Neutrophil (primary cell): ENCODE measurements around the gene BCAP31.
A peak's percentile ranks its signal among the peaks of the same experiment; 100 is the strongest.

ENCODE experiments used
- H3K27ac ChIP-seq: fragments of 200-600 bp; sonication (generic); 2 replicates; pipeline ENCODE4 v1.5.1; 2016; ENCODE audit warnings: mild to moderate bottlenecking, moderate library complexity
- H3K27me3 ChIP-seq: fragments of 200-600 bp; sonication (generic); 2 replicates; pipeline ENCODE4 v1.6.0; 2016; ENCODE audit warnings: mild to moderate bottlenecking
- H3K36me3 ChIP-seq: fragments of 200-600 bp; sonication (generic); 2 replicates; pipeline ENCODE4 v1.5.1; 2017
- H3K4me1 ChIP-seq, 2 experiments: fragments of 200-600 bp in 1 of 2; sonication (generic) in 1 of 2; 1 replicate in 1 of 2; 2 replicates in 1 of 2; pipeline versions ENCODE4 v1.5.1 to v1.6.1; 2013 to 2016; ENCODE audit warnings: low read depth in 1 of 2, low read length in 1 of 2, mild to moderate bottlenecking in 1 of 2, moderate library complexity in 1 of 2; ENCODE audit not compliant: control insufficient read depth in 1 of 2, insufficient read depth in 1 of 2
- H3K4me3 ChIP-seq, 2 experiments: fragments of 200-600 bp in 1 of 2; sonication (generic) in 1 of 2; 1 replicate in 1 of 2; 2 replicates in 1 of 2; pipeline ENCODE4 v1.5.1; 2013 to 2016; ENCODE audit warnings: low read depth in 1 of 2, low read length in 1 of 2, mild to moderate bottlenecking in 1 of 2, moderate library complexity in 1 of 2
- H3K9me3 ChIP-seq: fragments of 200-600 bp; sonication (generic); 2 replicates; pipeline ENCODE4 v1.5.1; 2016
- TF ChIP-seq, protein P1 (sequence below): fragments of 200-600 bp; sonication (generic); IDR thresholded peaks from 2 replicates; pipeline ENCODE4 v1.5.1; 2016; ENCODE audit warnings: antibody characterized with exemption

BCAP31 gene

DNA sequence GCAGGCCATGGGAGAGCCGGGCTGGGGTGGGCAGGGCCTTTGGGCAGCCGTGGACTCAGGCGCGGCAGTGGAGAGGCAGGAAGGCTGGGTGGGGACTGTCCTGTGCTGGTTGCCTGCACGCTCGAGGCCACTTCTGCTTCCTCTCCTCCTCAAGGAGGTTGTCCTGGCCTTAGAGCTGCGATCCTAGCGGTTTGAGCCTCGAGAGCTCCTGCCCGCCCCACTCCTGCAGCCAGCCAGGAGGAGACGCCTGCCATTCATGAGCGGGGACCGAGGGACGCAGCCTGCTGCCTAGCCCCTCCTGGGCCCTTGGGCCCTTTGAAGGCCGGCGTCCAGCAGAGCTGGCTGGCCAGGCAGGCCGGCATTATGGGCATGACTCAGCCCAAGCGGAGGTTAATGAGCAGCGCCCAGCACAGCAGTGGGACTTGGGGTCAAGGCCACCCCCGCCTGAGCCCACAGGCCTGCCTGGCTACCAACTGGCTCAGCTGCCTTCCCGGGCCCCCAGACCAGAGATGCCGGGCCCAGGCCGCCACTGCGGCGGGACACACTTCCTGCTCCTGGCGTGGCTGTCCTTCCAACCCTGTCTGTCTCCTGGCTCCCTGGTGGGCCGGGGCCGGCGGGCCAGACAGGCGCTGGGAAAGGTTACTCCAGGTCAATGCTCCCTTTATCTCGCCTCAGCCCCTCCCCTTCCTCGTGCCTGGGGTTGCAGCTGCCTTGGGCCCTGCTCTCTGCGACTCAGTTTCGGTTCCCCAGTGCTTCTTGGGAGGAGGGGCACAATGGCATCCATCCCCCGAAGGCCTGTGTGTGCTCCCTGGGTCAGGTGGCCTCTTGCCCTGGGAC is 2.3 kb upstream of the BCAP31 start:
- Histone ChIP-seq H3K9me3 (no peaks in the 10 kb centered on the region), H3K4me3 (peak overlapping the region; percentile 66 to 70), H3K27me3 (no peaks in the 10 kb centered on the region), H3K27ac (peak overlapping the region; percentile 94), H3K4me1 (peaks cover 45 to 50% of the 10 kb centered on the region in 2 experiments), H3K36me3 (peaks cover 6% of the 10 kb centered on the region)
- TF ChIP-seq, protein P1, sequence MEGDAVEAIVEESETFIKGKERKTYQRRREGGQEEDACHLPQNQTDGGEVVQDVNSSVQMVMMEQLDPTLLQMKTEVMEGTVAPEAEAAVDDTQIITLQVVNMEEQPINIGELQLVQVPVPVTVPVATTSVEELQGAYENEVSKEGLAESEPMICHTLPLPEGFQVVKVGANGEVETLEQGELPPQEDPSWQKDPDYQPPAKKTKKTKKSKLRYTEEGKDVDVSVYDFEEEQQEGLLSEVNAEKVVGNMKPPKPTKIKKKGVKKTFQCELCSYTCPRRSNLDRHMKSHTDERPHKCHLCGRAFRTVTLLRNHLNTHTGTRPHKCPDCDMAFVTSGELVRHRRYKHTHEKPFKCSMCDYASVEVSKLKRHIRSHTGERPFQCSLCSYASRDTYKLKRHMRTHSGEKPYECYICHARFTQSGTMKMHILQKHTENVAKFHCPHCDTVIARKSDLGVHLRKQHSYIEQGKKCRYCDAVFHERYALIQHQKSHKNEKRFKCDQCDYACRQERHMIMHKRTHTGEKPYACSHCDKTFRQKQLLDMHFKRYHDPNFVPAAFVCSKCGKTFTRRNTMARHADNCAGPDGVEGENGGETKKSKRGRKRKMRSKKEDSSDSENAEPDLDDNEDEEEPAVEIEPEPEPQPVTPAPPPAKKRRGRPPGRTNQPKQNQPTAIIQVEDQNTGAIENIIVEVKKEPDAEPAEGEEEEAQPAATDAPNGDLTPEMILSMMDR = no peak

DNA sequence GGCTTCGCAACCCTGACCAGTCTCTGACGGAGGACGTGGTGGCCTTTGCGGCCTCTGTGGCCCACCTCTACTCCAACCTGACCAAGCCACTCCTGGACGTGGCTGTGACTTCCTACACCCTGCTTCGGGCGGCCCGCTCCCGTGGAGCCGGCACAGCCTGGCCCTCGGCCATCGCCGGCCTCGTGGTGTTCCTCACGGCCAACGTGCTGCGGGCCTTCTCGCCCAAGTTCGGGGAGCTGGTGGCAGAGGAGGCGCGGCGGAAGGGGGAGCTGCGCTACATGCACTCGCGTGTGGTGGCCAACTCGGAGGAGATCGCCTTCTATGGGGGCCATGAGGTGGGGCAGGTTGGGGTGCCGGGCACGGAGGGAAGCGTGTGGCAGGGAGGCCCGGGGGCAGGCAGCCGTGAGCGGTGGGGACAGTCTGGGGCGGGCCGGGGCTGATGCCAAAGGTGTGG is 1.7 kb upstream of the BCAP31 start:
- Histone ChIP-seq H3K36me3 (peaks cover 9% of the 10 kb centered on the region), H3K4me1 (peaks cover 45 to 50% of the 10 kb centered on the region in 2 experiments), H3K27ac (peak overlapping the region; percentile 94), H3K27me3 (no peaks in the 10 kb centered on the region), H3K9me3 (no peaks in the 10 kb centered on the region), H3K4me3 (peak overlapping the region; percentile 66 to 70)
- TF ChIP-seq, protein P1 = no peak

DNA sequence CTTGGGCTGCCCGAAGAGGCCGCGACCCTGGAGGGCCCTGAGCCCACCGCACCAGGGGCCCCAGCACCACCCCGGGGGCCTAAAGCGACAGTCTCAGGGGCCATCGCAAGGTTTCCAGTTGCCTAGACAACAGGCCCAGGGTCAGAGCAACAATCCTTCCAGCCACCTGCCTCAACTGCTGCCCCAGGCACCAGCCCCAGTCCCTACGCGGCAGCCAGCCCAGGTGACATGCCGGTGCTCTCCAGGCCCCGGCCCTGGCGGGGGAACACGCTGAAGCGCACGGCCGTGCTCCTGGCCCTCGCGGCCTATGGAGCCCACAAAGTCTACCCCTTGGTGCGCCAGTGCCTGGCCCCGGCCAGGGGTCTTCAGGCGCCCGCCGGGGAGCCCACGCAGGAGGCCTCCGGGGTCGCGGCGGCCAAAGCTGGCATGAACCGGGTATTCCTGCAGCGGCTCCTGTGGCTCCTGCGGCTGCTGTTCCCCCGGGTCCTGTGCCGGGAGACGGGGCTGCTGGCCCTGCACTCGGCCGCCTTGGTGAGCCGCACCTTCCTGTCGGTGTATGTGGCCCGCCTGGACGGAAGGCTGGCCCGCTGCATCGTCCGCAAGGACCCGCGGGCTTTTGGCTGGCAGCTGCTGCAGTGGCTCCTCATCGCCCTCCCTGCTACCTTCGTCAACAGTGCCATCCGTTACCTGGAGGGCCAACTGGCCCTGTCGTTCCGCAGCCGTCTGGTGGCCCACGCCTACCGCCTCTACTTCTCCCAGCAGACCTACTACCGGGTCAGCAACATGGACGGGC is 1.0 kb upstream of the BCAP31 start:
- Histone ChIP-seq H3K9me3 (no peaks in the 10 kb centered on the region), H3K36me3 (peaks cover 15% of the 10 kb centered on the region), H3K4me3 (peak overlapping the region; percentile 66 to 70), H3K4me1 (peaks cover 45 to 50% of the 10 kb centered on the region in 2 experiments), H3K27me3 (no peaks in the 10 kb centered on the region), H3K27ac (peak overlapping the region; percentile 94)
- TF ChIP-seq, protein P1 = no peak

DNA sequence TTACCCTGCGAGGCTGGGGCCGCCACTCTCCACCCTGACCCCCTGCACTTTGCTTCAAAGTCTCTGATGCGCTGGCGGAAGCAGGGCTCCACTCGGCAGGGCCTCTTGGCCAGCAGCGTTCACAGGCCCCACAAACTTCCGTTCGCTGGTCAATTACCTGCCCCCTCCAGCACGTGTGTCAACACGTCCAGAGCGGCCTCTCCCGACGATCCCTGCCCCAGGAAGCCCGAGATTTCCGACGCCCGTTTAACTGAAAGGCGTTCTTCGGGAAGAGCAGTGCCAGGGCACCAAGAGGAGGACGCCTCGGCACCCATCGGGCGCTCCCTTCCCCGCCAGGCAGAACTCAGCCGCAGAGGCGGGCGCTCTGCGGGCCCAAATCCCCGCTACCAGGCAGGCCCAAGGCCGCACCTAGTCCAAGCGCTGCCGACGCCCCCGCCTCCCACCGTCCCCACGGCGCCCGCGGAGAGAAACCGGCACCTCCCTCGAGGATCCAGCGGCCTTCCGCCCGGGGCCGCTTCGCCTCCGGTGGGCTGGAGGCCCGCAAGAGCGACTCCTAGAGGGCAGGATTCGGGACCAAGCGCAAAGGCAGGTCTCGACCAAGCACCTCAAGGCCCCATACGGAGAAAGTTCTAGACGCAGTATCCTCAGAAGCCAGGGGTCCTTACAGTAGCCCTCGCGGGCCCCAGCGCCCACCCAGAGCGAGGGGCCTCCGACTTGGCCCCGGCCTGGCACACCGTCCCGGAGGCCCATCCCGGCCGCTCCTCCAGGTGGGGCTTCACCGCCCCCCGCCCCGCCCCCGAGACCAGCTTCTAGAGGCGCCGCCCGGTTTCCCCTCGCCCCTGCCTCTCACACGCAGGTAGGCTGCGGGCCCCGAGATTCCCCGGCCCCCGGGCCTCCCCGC is 586 bp downstream of the BCAP31 start:
- Histone ChIP-seq H3K27me3 (no peaks in the 10 kb centered on the region), H3K4me1 (peaks cover 45 to 50% of the 10 kb centered on the region in 2 experiments), H3K4me3 (peak overlapping the region; percentile 70 to 72), H3K27ac (peak overlapping the region; percentile 94), H3K36me3 (peaks cover 25% of the 10 kb centered on the region), H3K9me3 (no peaks in the 10 kb centered on the region)
- TF ChIP-seq, protein P1 = no peak
